ENCODE results near the gene ITPRID2.

Gene ITPRID2

GRCh38 chr2:181882246-181883020 lies 9.1 kb upstream of the ITPRID2 start:
- DNase-seq, result no peak

- no peak for DNase-seq
Observed at GRCh38 chr2:181884601-181885000, 6.9 kb upstream of the ITPRID2 start.

- no peak for DNase-seq
Observed at GRCh38 chr2:181885096-181885495, 6.4 kb upstream of the ITPRID2 start.

GRCh38 chr2:181886192-181886591 lies 5.3 kb upstream of the ITPRID2 start:
- DNase-seq, result no peak

- no peak for DNase-seq
Observed at GRCh38 chr2:181887045-181887444, 4.5 kb upstream of the ITPRID2 start.

GRCh38 chr2:181889776-181890175 lies 1.8 kb upstream of the ITPRID2 start:
- no peak for DNase-seq

GRCh38 chr2:181890271-181890670 lies 1.3 kb upstream of the ITPRID2 start:
- DNase-seq, result no peak

- peak; percentile 17 to 83 (median 42) for DNase-seq
Observed at GRCh38 chr2:181891966-181892798, 652 bp downstream of the ITPRID2 start.

- no peak for DNase-seq
Observed at GRCh38 chr2:181892799-181893435, 1.4 kb downstream of the ITPRID2 start.

- DNase-seq, result no peak
Observed at GRCh38 chr2:181894381-181894780, 2.9 kb downstream of the ITPRID2 start.

- DNase-seq, result no peak
Observed at GRCh38 chr2:181895818-181896217, 4.3 kb downstream of the ITPRID2 start.

- no peak for DNase-seq
Observed at GRCh38 chr2:181896286-181896685, 4.8 kb downstream of the ITPRID2 start.

- DNase-seq, result peak in 1 of 5 experiments; percentile 4
Observed at GRCh38 chr2:181900007-181900651, 8.6 kb downstream of the ITPRID2 start.

- DNase-seq, result no peak
Observed at GRCh38 chr2:181902625-181903024, 11.1 kb downstream of the ITPRID2 start.

GRCh38 chr2:181904022-181904632 lies 12.6 kb downstream of the ITPRID2 start:
- DNase-seq, result peak in 1 of 5 experiments; percentile 49

GRCh38 chr2:181907057-181907456 lies 15.5 kb downstream of the ITPRID2 start:
- peak in 1 of 5 experiments; percentile 24 for DNase-seq

- no peak for DNase-seq
Observed at GRCh38 chr2:181907635-181908034, 16.1 kb downstream of the ITPRID2 start.

- no peak for DNase-seq
Observed at GRCh38 chr2:181910028-181910831, 18.7 kb downstream of the ITPRID2 start.

GRCh38 chr2:181911830-181912229 lies 20.3 kb downstream of the ITPRID2 start:
- DNase-seq, result peak in 1 of 5 experiments; percentile 10

GRCh38 chr2:181915102-181915501 lies 23.6 kb downstream of the ITPRID2 start:
- no peak for DNase-seq

All from T-helper 2 cell (primary cell).